ENCODE measurements around the gene QRICH2. TPM values are rescaled to one million over a fixed set of nuclear protein-coding genes. Genes with fewer than 3 reads are reported as not detected.

The QRICH2 gene
- total and polyA plus RNA-seq, 2 of the 4 experiments (the other 2 are of a cell fraction) = 4.3 to 4.8 TPM

GRCh38 chr17:76252040-76252954 is 55.8 kb downstream of the QRICH2 start:
- peak overlapping the region; percentile 52; the same call in 1 of the 2 replicates for H3K4me2 ChIP-seq (ENCODE audit: low read depth, low read length)
- peak overlapping the region; percentile 43; the same call in 1 of the 3 replicates for H2BK15ac ChIP-seq (ENCODE audit: low read depth, low read length)
- H2BK120ac ChIP-seq (ENCODE audit: low read depth, low read length) = peak overlapping the region; percentile 43; the same call in 1 of the 2 replicates
- in situ Hi-C loops (cut with MboI; ENCODE audit: low sequenced_read_pairs) = no loop called here
- no peak overlapping the region for H2AK5ac ChIP-seq (ENCODE audit: low read depth, low read length)
- intact Hi-C loops (cut with micrococcal nuclease) = no loop called here
- no TSS peak for BruUV-seq (replicated peaks)
- no peak overlapping the region for H3K4me3 ChIP-seq (ENCODE audit: insufficient read depth, low read depth, low read length)
- H3K9me1 ChIP-seq (ENCODE audit: insufficient read depth, low read length) = peaks cover 18% of the 10 kb centered on the region
- peak overlapping the region; percentile 46; the same call in 1 of the 2 replicates for H3K18ac ChIP-seq (ENCODE audit: low read depth, low read length)
- peak overlapping the region; percentile 13; the same call in 1 of the 2 replicates for H4K5ac ChIP-seq (ENCODE audit: low read depth, low read length)
- dilution Hi-C loops (cut with HindIII; ENCODE audit: low sequenced_read_pairs, unreplicated experiment) = no loop called here
- H3K4ac ChIP-seq (ENCODE audit: low read depth, low read length) = peak overlapping the region; percentile 19
- H3K27me3 ChIP-seq (ENCODE audit: control insufficient read depth, insufficient read depth, low read length) = no peaks in the 10 kb centered on the region
- H3K4me1 ChIP-seq (ENCODE audit: control insufficient read depth, insufficient read depth, low read length) = peaks cover 14% of the 10 kb centered on the region
- H2BK5ac ChIP-seq (ENCODE audit: low read depth, low read length, poor library complexity, severe bottlenecking) = peak overlapping the region; percentile 77
- peak overlapping the region in 1 of 2 experiments; percentile 32; a peak in 1 of 4 replicates for H4K8ac ChIP-seq (ENCODE audit: low read depth in 2 of 2, low read length in 2 of 2)
- peak overlapping the region; percentile 18; the same call in 1 of the 2 replicates for H3K27ac ChIP-seq (ENCODE audit: insufficient read depth, low read length)
- H3K36me3 ChIP-seq (ENCODE audit: control insufficient read depth, insufficient read depth, low read length) = no peaks in the 10 kb centered on the region
- H2AK9ac ChIP-seq (replicated peaks; ENCODE audit: low read depth, low read length, poor library complexity) = peak overlapping the region; percentile 60
- no peaks in the 10 kb centered on the region; the same call in 1 of the 2 replicates for H4K20me1 ChIP-seq (ENCODE audit: insufficient read depth, low read length)
- 50% methylated on average over 2 of the region's 11 CpGs; no CpG with 5 or more reads in 1 of the 2 experiments for WGBS, 2 experiments (ENCODE audit: extremely low coverage in 2 of 2, insufficient read length in 1 of 2)
- no peak overlapping the region for H4K91ac ChIP-seq (ENCODE audit: insufficient read depth, low read depth, low read length)
- ChIA-PET POLR2A (ENCODE audit: unreplicated experiment) (no interaction called here), CTCF (interaction anchor here (0.5 to 0.6 kb wide), 3 partner anchors 11 to 226 kb away, joined by 3 to 4 read pairs (median 3); no protein-coding TSS in a partner anchor)
- no peak overlapping the region for H3K56ac ChIP-seq (ENCODE audit: extremely low read depth, insufficient read depth, low read length)
- peak overlapping the region; percentile 60 for H2AFZ ChIP-seq (replicated peaks; ENCODE audit: low read length, poor library complexity)
- no peaks in the 10 kb centered on the region; a peak in 1 of 4 replicates for H3K79me1 ChIP-seq (ENCODE audit: low read depth in 1 of 2, low read length in 2 of 2)
- peak; percentile 92 for ATAC-seq (ENCODE audit: low read depth)
- no peak overlapping the region for H3K23ac ChIP-seq (ENCODE audit: low read depth, low read length)
- 0 out of 2 replicates have a peak overlapping the region, but pooled peaks have one; percentile 11 for H3K14ac ChIP-seq (replicated peaks; ENCODE audit: low read depth, low read length)
- no peak overlapping the region for H3K9ac ChIP-seq (ENCODE audit: low read depth, low read length)
- peak; percentile 99 for DNase-seq
- no peaks in the 10 kb centered on the region for H3K9me3 ChIP-seq (ENCODE audit: control insufficient read depth, insufficient read depth, low read length)
- H2BK20ac ChIP-seq (ENCODE audit: low read depth, low read length) = peak overlapping the region; percentile 9; the same call in 1 of the 2 replicates
- TF ChIP-seq BHLHE40 (IDR thresholded peaks at IDR 0.05; ENCODE audit: low read depth, low read length) = peak; percentile 99
- TF ChIP-seq, protein P1, sequence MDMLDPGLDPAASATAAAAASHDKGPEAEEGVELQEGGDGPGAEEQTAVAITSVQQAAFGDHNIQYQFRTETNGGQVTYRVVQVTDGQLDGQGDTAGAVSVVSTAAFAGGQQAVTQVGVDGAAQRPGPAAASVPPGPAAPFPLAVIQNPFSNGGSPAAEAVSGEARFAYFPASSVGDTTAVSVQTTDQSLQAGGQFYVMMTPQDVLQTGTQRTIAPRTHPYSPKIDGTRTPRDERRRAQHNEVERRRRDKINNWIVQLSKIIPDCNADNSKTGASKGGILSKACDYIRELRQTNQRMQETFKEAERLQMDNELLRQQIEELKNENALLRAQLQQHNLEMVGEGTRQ (IDR thresholded peaks at IDR 0.05; ENCODE audit: low read depth, low read length) = no peak
- TF ChIP-seq POLR2A (IDR thresholded peaks at IDR 0.05; ENCODE audit: low read depth, low read length) = no peak
- TF ChIP-seq NFE2L2 (IDR thresholded peaks at IDR 0.05; ENCODE audit: low read depth, low read length) = peak; percentile 83
- TF ChIP-seq MAFK (IDR thresholded peaks at IDR 0.05; ENCODE audit: low read depth, low read length) = no peak
- TF ChIP-seq RCOR1 (IDR thresholded peaks at IDR 0.05; ENCODE audit: insufficient replicate concordance, low read length) = peak; percentile 48
- TF ChIP-seq RAD21 (IDR thresholded peaks at IDR 0.05; ENCODE audit: low read length) = no peak
- TF ChIP-seq RFX5 (IDR thresholded peaks at IDR 0.05; ENCODE audit: low read depth, low read length) = no peak
- TF ChIP-seq CHD1 (IDR thresholded peaks at IDR 0.05; ENCODE audit: low read depth, low read length) = no peak
- TF ChIP-seq, protein P2, sequence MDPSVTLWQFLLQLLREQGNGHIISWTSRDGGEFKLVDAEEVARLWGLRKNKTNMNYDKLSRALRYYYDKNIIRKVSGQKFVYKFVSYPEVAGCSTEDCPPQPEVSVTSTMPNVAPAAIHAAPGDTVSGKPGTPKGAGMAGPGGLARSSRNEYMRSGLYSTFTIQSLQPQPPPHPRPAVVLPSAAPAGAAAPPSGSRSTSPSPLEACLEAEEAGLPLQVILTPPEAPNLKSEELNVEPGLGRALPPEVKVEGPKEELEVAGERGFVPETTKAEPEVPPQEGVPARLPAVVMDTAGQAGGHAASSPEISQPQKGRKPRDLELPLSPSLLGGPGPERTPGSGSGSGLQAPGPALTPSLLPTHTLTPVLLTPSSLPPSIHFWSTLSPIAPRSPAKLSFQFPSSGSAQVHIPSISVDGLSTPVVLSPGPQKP (IDR thresholded peaks at IDR 0.05; ENCODE audit: borderline replicate concordance, low read depth, low read length) = no peak
- 0 out of 2 replicates have a peak, but pooled peaks have one; percentile 14 for TF ChIP-seq MAZ (IDR thresholded peaks at IDR 0.05; ENCODE audit: borderline replicate concordance, low read depth, low read length)
- TF ChIP-seq FOS (IDR thresholded peaks at IDR 0.05; ENCODE audit: low read depth, low read length) = peak; percentile 98
- TF ChIP-seq MXI1 (IDR thresholded peaks at IDR 0.05; ENCODE audit: borderline replicate concordance, low read depth, low read length) = no peak
- peak; percentile 15; the same call in 1 of the 2 replicates for TF ChIP-seq SMC3 (IDR thresholded peaks at IDR 0.05; ENCODE audit: low read depth, low read length)
- TF ChIP-seq CEBPB (IDR thresholded peaks at IDR 0.05; ENCODE audit: low read depth, low read length) = peak; percentile 98
